ENCODE measurements around the gene RBMS3. TPM values are rescaled to one million over a fixed set of nuclear protein-coding genes. Genes with fewer than 3 reads are reported as not detected.

Gene RBMS3
- total RNA-seq, 1 experiment from 2014 or later = 8.7 TPM

GRCh38 chr3:29385046-29385830 lies 104.4 kb downstream of the RBMS3 start (continued):
- TF ChIP-seq HMGXB4 (CRISPR knock-in tag; IDR thresholded peaks at IDR 0.05) (no peak), PRRX2 (CRISPR knock-in tag; IDR thresholded peaks at IDR 0.05) (no peak)

GRCh38 chr3:29389362-29389761 lies 108.5 kb downstream of the RBMS3 start:
- POLR2A ChIA-PET = no interaction called here
- CTCF ChIA-PET = no interaction called here
- TF ChIP-seq FOXK1 (CRISPR knock-in tag; IDR thresholded peaks at IDR 0.05) (no peak), MXD4 (CRISPR knock-in tag; IDR thresholded peaks at IDR 0.05; ENCODE audit: borderline replicate concordance) (no peak), ESRRA (CRISPR knock-in tag; IDR thresholded peaks at IDR 0.05; ENCODE audit: borderline replicate concordance) (no peak), NR2C2 (CRISPR knock-in tag; IDR thresholded peaks at IDR 0.05) (no peak), JAZF1 (CRISPR knock-in tag; IDR thresholded peaks at IDR 0.05) (no peak), RELA (CRISPR knock-in tag; IDR thresholded peaks at IDR 0.05; ENCODE audit: borderline replicate concordance) (no peak), ZNF671 (CRISPR knock-in tag; IDR thresholded peaks at IDR 0.05) (no peak), USF1 (CRISPR knock-in tag; IDR thresholded peaks at IDR 0.05) (no peak), RORB (CRISPR knock-in tag; IDR thresholded peaks at IDR 0.05) (no peak), ETV6 (CRISPR knock-in tag; IDR thresholded peaks at IDR 0.05) (no peak), CREB1 (CRISPR knock-in tag; IDR thresholded peaks at IDR 0.05) (no peak), NFE2L1 (CRISPR knock-in tag; IDR thresholded peaks at IDR 0.05) (no peak), STAT6 (CRISPR knock-in tag; conservative IDR thresholded peaks at IDR 0.05; ENCODE audit: low read depth) (no peak), CTCF (IDR thresholded peaks at IDR 0.05) (no peak)

GRCh38 chr3:29392625-29393388 lies 111.9 kb downstream of the RBMS3 start:
- POLR2A ChIA-PET = no interaction called here
- Mint-ChIP-seq H3K4me1 (no peaks in the 10 kb centered on the region), H3K4me3 (no peak overlapping the region), H3K27ac (no peak overlapping the region), H3K36me3 (peaks cover 40% of the 10 kb centered on the region), H3K27me3 (ENCODE audit: low read depth) (no peaks in the 10 kb centered on the region), H3K9me3 (peaks cover 55% of the 10 kb centered on the region)
- CTCF ChIA-PET = no interaction called here
- DNase-seq (ENCODE audit: low spot score) = no peak
- ATAC-seq = no peak
- TF ChIP-seq ZSCAN18 (CRISPR knock-in tag; IDR thresholded peaks at IDR 0.05) = no peak
- no peak for TF ChIP-seq FOXP4 (CRISPR knock-in tag; IDR thresholded peaks at IDR 0.05)
- TF ChIP-seq ZNF219 (CRISPR knock-in tag; IDR thresholded peaks at IDR 0.05; ENCODE audit: borderline replicate concordance) = no peak
- no peak for TF ChIP-seq ZNF138 (CRISPR knock-in tag; conservative IDR thresholded peaks at IDR 0.05)
- TF ChIP-seq ZNF317 (CRISPR knock-in tag; IDR thresholded peaks at IDR 0.05; ENCODE audit: borderline replicate concordance, low read depth) = no peak
- TF ChIP-seq ZNF416 (CRISPR knock-in tag; IDR thresholded peaks at IDR 0.05) = no peak

More at GRCh38 chr3:29389362-29389761, 108.5 kb downstream of the RBMS3 start:
- H3K4me1 Mint-ChIP-seq = peaks cover 5% of the 10 kb centered on the region; the same call in 1 of the 2 replicates
- peaks cover 30% of the 10 kb centered on the region for H3K36me3 Mint-ChIP-seq
- H3K9me3 Mint-ChIP-seq = peaks cover 34% of the 10 kb centered on the region
- no peak for DNase-seq (ENCODE audit: low spot score)
- no peak overlapping the region for H3K4me3 Mint-ChIP-seq
- ATAC-seq = no peak
- H3K27me3 Mint-ChIP-seq (ENCODE audit: low read depth) = no peaks in the 10 kb centered on the region
- H3K27ac Mint-ChIP-seq = no peak overlapping the region

Data from WTC11 (cell line).